ENCODE data around the gene CCDC85B. TPM values are rescaled to one million over a fixed set of nuclear protein-coding genes. Genes with fewer than 3 reads are reported as not detected.
A peak's percentile ranks its signal among the peaks of the same experiment; 100 is the strongest.

The CCDC85B gene
- total RNA-seq, 4 donors from 2014 or later: 7.9 to 140 (median 23.1) TPM

DNA sequence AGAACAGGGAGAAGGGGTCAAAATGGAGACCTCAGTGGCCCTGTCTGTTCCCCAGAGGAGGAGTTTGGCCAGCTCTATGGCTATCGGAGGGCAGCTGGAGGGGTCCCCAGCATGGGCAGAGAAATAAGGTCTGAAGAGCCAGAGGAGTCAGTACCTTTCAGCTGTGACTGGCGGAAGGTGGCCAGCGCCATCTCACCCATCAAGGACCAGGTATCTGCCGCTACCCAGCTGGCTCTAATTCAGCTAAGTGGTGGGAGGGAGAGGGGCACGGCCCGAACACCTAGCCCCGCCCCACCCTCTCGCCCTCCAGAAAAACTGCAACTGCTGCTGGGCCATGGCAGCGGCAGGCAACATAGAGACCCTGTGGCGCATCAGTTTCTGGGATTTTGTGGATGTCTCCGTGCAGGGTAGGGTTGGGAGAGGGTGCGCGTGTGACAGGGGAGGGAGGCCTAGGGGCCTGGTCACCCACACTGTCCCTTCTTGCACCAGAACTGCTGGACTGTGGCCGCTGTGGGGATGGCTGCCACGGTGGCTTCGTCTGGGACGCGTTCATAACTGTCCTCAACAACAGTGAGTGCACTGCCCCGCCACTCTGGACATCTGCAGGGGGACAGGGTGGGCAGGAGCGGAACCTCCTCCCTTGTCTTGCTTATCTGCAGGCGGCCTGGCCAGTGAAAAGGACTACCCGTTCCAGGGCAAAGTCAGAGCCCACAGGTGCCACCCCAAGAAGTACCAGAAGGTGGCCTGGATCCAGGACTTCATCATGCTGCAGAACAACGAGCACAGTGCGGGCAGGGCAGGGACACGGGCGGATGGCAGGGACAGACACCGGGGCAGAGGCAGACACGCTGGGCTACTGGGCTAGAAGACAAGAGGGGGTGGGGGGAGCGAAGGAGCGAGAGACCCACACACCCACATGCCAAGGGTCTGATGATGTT, 8.1 kb upstream of the CCDC85B start:
- Histone ChIP-seq H3K27ac (no peak overlapping the region), H3K4me3 (no peak overlapping the region), H3K36me3 (peaks cover 0 to 5% (median 0%) of the 10 kb centered on the region in 4 donors), H3K4me1 (peaks cover 3 to 20% (median 6%) of the 10 kb centered on the region in 4 donors), H3K9me3 (no peaks in the 10 kb centered on the region), H3K27me3 (no peaks in the 10 kb centered on the region)
- no peak for TF ChIP-seq EP300 (IDR thresholded peaks at IDR 0.05; ENCODE audit: low read depth)
- TF ChIP-seq, protein P1, sequence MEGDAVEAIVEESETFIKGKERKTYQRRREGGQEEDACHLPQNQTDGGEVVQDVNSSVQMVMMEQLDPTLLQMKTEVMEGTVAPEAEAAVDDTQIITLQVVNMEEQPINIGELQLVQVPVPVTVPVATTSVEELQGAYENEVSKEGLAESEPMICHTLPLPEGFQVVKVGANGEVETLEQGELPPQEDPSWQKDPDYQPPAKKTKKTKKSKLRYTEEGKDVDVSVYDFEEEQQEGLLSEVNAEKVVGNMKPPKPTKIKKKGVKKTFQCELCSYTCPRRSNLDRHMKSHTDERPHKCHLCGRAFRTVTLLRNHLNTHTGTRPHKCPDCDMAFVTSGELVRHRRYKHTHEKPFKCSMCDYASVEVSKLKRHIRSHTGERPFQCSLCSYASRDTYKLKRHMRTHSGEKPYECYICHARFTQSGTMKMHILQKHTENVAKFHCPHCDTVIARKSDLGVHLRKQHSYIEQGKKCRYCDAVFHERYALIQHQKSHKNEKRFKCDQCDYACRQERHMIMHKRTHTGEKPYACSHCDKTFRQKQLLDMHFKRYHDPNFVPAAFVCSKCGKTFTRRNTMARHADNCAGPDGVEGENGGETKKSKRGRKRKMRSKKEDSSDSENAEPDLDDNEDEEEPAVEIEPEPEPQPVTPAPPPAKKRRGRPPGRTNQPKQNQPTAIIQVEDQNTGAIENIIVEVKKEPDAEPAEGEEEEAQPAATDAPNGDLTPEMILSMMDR (IDR thresholded peaks at IDR 0.05): no peak
- no peak for TF ChIP-seq POLR2AphosphoS5 (IDR thresholded peaks at IDR 0.05)
- TF ChIP-seq POLR2A (IDR thresholded peaks at IDR 0.05): no peak
- peak; percentile 6 for DNase-seq
- in situ Hi-C loops (cut with MboI; ENCODE audit: low pct_ligation_motif_present in 1 of 4, low pct_unique_long_range_greater_than_20kb in 1 of 4, low sequenced_read_pairs in 3 of 4) (loop anchor here in 3 of 4 donors (10.0 to 25.0 kb wide), 2 partner anchors 102 to 105 kb away; no protein-coding TSS in a partner anchor), intact Hi-C loops (cut with DNase I; ENCODE audit: low total_unique reads) (loop anchor here (5.0 kb wide), 1 partner anchor 110 kb away; no protein-coding TSS in a partner anchor)
- 90% methylated on average over 26 of the region's 30 CpGs; no CpG with 5 or more reads in 1 of the 2 donors for WGBS, 2 donors (ENCODE audit: low coverage in 1 of 2)

DNA sequence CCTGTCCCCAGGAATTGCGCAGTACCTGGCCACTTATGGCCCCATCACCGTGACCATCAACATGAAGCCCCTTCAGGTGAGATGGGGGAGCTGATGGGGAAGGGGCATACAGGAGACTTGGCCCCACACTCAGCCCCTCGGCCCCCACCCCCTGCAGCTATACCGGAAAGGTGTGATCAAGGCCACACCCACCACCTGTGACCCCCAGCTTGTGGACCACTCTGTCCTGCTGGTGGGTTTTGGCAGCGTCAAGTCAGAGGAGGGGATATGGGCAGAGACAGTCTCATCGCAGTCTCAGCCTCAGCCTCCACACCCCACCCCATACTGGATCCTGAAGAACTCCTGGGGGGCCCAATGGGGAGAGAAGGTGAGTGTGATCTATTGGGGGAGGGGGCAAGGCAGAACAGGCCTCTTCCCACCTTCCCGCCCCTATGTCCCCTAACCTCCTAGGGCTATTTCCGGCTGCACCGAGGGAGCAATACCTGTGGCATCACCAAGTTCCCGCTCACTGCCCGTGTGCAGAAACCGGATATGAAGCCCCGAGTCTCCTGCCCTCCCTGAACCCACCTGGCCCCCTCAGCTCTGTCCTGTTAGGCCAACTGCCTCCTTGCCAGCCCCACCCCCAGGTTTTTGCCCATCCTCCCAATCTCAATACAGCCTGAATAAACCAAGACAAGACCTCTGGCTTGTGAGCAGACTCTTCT, 7.3 kb upstream of the CCDC85B start:
- H3K36me3 ChIP-seq: peaks cover 0 to 5% (median 0%) of the 10 kb centered on the region in 4 donors
- DNase-seq: peak; percentile 8
- H3K27ac ChIP-seq: no peak overlapping the region
- peaks cover 8 to 26% (median 12%) of the 10 kb centered on the region in 4 donors for H3K4me1 ChIP-seq
- H3K27me3 ChIP-seq: no peaks in the 10 kb centered on the region
- no peak for TF ChIP-seq POLR2A (IDR thresholded peaks at IDR 0.05)
- no peak for TF ChIP-seq POLR2AphosphoS5 (IDR thresholded peaks at IDR 0.05)
- TF ChIP-seq EP300 (IDR thresholded peaks at IDR 0.05; ENCODE audit: low read depth): no peak
- intact Hi-C loops (cut with DNase I; ENCODE audit: low total_unique reads) (loop anchor here (5.0 kb wide), 1 partner anchor 109 kb away; no protein-coding TSS in a partner anchor), in situ Hi-C loops (cut with MboI; ENCODE audit: low pct_ligation_motif_present in 1 of 4, low pct_unique_long_range_greater_than_20kb in 1 of 4, low sequenced_read_pairs in 3 of 4) (loop anchor here in 3 of 4 donors (10.0 to 25.0 kb wide), 2 partner anchors 102 to 104 kb away; no protein-coding TSS in a partner anchor)
- 94% methylated on average over 13 of the region's 13 CpGs; no CpG with 5 or more reads in 1 of the 2 donors for WGBS, 2 donors (ENCODE audit: low coverage in 1 of 2)
- H3K4me3 ChIP-seq: no peak overlapping the region
- no peaks in the 10 kb centered on the region for H3K9me3 ChIP-seq

DNA sequence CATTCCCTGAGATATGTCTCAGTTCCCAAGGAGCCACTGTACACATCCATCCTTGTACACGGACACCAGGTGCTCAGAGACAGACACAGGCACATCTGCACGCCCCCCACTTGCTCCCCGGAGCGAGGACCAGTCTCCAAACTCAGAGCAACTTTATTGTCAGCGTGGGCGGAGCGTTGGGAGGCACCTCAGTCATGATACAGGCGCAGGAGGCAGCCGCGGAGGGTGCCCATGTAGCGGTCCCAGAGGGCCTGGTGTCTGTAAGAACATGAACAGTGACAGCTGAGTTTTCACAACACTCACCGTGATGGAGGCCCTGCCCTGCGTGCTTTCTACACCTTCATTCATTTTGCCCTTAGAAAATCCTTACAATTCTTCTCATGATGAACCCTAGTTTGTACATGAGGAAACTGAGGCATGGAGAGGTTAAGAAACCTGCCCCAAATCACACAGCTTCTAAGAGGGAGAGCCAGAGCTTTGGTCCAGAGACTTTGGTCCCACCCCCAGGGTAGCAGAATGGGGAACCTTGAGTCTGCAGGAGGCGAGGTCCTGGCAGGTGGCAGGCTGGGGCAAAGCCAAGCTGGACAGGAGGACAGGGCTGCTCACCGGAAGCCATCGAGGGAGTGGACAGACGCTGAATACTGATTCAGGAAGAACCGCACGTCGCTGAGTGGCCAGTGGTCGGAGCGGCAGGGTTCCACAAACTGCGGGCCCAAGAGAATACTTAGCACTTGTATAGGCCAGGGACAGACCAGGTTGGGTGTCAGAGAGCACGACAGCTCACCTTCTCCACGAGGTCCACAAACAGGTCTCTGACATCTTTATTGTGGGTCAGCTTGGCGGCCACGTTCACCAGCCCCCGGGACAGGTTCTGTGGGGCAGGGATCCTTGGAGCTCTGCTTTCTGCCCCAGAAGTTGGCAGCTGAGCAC, 6.4 kb upstream of the CCDC85B start:
- peak; percentile 8 for DNase-seq
- in situ Hi-C loops (cut with MboI; ENCODE audit: low pct_ligation_motif_present in 1 of 4, low pct_unique_long_range_greater_than_20kb in 1 of 4, low sequenced_read_pairs in 3 of 4) (loop anchor here in 3 of 4 donors (10.0 to 25.0 kb wide), 2 partner anchors 101 to 103 kb away; no protein-coding TSS in a partner anchor), intact Hi-C loops (cut with DNase I; ENCODE audit: low total_unique reads) (loop anchor here (5.0 kb wide), 1 partner anchor 108 kb away; no protein-coding TSS in a partner anchor)
- H3K27me3 ChIP-seq: no peaks in the 10 kb centered on the region
- no peaks in the 10 kb centered on the region for H3K9me3 ChIP-seq
- TF ChIP-seq, protein P1 (IDR thresholded peaks at IDR 0.05): no peak
- TF ChIP-seq EP300 (IDR thresholded peaks at IDR 0.05; ENCODE audit: low read depth) (no peak), POLR2A (IDR thresholded peaks at IDR 0.05) (no peak), POLR2AphosphoS5 (IDR thresholded peaks at IDR 0.05) (no peak)
- WGBS, 2 donors (ENCODE audit: low coverage in 1 of 2): 67 to 80% methylated on average over 1 to 28 of the region's 28 CpGs
- H3K4me1 ChIP-seq: peaks cover 8 to 31% (median 17%) of the 10 kb centered on the region in 4 donors
- H3K4me3 ChIP-seq: no peak overlapping the region
- no peak overlapping the region for H3K27ac ChIP-seq
- H3K36me3 ChIP-seq: peaks cover 0 to 5% (median 0%) of the 10 kb centered on the region in 4 donors

DNA sequence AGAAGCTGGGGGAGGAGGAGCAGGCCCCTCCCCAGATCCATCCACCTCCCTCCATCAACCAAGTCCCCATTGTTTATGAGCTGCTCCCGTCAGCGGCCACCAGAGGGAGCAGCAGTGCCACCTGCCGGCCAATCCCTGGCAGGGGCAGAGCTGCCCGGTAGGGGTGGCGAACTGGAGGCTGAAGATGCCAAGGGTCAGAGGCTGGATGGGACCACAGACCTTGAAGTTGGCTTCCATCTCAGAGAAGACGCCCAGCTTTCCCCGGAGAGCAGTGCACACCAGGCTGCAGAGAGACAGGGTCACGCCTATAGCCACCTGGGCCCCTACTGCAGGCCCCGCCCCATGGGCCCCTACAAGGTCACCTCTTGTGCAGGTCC, 5.8 kb upstream of the CCDC85B start:
- no peak overlapping the region for H3K4me3 ChIP-seq
- H3K9me3 ChIP-seq: no peaks in the 10 kb centered on the region
- H3K27me3 ChIP-seq: no peaks in the 10 kb centered on the region
- peak overlapping the region in 2 of 4 donors; percentile 49 to 62 for H3K27ac ChIP-seq
- in situ Hi-C loops (cut with MboI; ENCODE audit: low pct_ligation_motif_present in 1 of 4, low pct_unique_long_range_greater_than_20kb in 1 of 4, low sequenced_read_pairs in 3 of 4) (loop anchor here in 3 of 4 donors (10.0 to 25.0 kb wide), 2 partner anchors 100 to 103 kb away; no protein-coding TSS in a partner anchor), intact Hi-C loops (cut with DNase I; ENCODE audit: low total_unique reads) (loop anchor here (5.0 kb wide), 1 partner anchor 108 kb away; no protein-coding TSS in a partner anchor)
- TF ChIP-seq POLR2AphosphoS5 (IDR thresholded peaks at IDR 0.05): peak in 1 of 3 donors; percentile 32
- TF ChIP-seq POLR2A (IDR thresholded peaks at IDR 0.05): no peak
- TF ChIP-seq, protein P1 (IDR thresholded peaks at IDR 0.05): peak; percentile 96 to 99 (median 99)
- H3K36me3 ChIP-seq: peaks cover 0 to 5% (median 0%) of the 10 kb centered on the region in 4 donors
- DNase-seq: peak; percentile 83
- 21% methylated on average over 9 of the region's 9 CpGs; no CpG with 5 or more reads in 1 of the 2 donors for WGBS, 2 donors (ENCODE audit: low coverage in 1 of 2)
- H3K4me1 ChIP-seq: peaks cover 15 to 37% (median 23%) of the 10 kb centered on the region in 4 donors
